Measurements from ENCODE around the gene TMEM187. TPM values are rescaled to one million over a fixed set of nuclear protein-coding genes. Genes with fewer than 3 reads are reported as not detected.

Gene TMEM187
- total and polyA plus RNA-seq, 10 of the 15 experiments (the other 5 are each of a cell fraction or from before 2014, with no cell fraction given): 0.45 to 8.5 (median 4.1) TPM

DNA sequence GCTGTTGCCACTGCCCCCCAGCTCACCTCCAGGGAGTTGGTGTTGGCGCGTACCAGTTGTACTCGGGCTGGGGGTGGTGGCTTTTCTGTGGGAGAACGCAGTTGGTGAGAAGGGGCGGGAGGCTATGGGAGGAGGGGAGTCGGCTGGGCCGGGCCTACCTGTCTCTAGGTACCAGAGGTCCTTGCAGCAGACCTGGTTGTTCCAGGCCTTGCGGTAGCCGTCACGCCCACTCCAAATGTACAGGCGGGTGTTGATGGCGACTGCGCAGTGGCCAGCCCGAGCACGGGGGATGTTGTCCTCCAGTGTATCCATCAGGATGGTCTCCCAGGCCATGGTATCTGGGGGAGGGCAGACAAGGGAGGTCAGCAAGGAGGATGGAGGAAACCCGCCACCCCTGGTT is 12.5 kb upstream of the TMEM187 start (continued):
- TF ChIP-seq CBX5 (IDR thresholded peaks at IDR 0.05; ENCODE audit: low read depth): no peak
- no peak for TF ChIP-seq FOXK2 (IDR thresholded peaks at IDR 0.05)
- TF ChIP-seq MEF2B (IDR thresholded peaks at IDR 0.05; ENCODE audit: partially characterized antibody, poor library complexity, severe bottlenecking): no peak
- TF ChIP-seq RUNX3 (IDR thresholded peaks at IDR 0.05; ENCODE audit: low read length): no peak
- TF ChIP-seq TAF1 (IDR thresholded peaks at IDR 0.05; ENCODE audit: borderline replicate concordance, low read depth, low read length): no peak
- no peak for TF ChIP-seq CHD1 (IDR thresholded peaks at IDR 0.05; ENCODE audit: low read depth, low read length)

DNA sequence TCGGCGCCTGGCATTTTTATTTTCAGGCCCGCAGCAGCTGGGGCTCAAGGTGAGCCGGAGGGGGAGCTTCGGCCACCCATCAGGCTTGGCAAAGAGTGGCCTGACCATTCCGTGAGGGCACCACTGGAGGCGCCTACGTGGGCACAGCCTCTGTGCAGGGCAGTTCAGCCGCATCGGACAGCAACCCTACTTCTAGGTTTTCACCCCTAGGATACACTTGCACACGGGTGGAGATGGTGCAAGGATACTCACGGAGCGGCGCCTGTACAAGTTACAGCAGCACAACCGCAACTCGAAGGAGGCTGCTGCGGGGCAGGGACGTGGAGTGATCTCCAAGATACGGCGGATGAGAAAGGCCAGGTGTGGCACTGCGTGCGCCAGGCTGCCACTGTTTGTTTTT is 11.8 kb upstream of the TMEM187 start:
- Histone ChIP-seq H3K79me2 (ENCODE audit: control insufficient read depth, insufficient read depth, low read length) (peaks cover 15% of the 10 kb centered on the region), H3K9ac (ENCODE audit: control insufficient read depth, insufficient read depth, low read length) (no peak overlapping the region), H3K4me1 (ENCODE audit: control insufficient read depth, insufficient read depth, low read length) (no peaks in the 10 kb centered on the region), H3K4me3 (no peak overlapping the region), H3K36me3 (ENCODE audit: control insufficient read depth in 2 of 2, insufficient read depth in 2 of 2, low read length in 1 of 2) (peaks cover 17 to 67% of the 10 kb centered on the region in 2 experiments), H2AFZ (ENCODE audit: control insufficient read depth, low read depth, low read length) (no peak overlapping the region), H3K9me3 (replicated peaks; ENCODE audit: control insufficient read depth, insufficient read depth, low read length) (no peaks in the 10 kb centered on the region), H3K4me2 (ENCODE audit: control insufficient read depth, insufficient read depth) (no peak overlapping the region), H4K20me1 (ENCODE audit: control insufficient read depth, insufficient read depth) (no peaks in the 10 kb centered on the region; the same call in 1 of the 2 replicates), H3K27ac (ENCODE audit: control insufficient read depth, insufficient read depth) (no peak overlapping the region), H3K27me3 (replicated peaks in 1 of 2; ENCODE audit: control insufficient read depth in 2 of 2, insufficient read depth in 2 of 2, low read length in 1 of 2) (no peaks in the 10 kb centered on the region)
- DNase-seq (ENCODE audit: low read depth, low spot score) (no peak), ATAC-seq (no peak), FAIRE-seq (no peak)
- intact Hi-C loops (cut with micrococcal nuclease; ENCODE audit: unreplicated experiment) (no loop called here), in situ Hi-C loops (cut with MboI) (loop anchor here (5.0 to 10.0 kb wide), 2 partner anchors 198 to 1006 kb away; partner anchors contain the start of gene PLXNB3)
- TF ChIP-seq, protein P1, sequence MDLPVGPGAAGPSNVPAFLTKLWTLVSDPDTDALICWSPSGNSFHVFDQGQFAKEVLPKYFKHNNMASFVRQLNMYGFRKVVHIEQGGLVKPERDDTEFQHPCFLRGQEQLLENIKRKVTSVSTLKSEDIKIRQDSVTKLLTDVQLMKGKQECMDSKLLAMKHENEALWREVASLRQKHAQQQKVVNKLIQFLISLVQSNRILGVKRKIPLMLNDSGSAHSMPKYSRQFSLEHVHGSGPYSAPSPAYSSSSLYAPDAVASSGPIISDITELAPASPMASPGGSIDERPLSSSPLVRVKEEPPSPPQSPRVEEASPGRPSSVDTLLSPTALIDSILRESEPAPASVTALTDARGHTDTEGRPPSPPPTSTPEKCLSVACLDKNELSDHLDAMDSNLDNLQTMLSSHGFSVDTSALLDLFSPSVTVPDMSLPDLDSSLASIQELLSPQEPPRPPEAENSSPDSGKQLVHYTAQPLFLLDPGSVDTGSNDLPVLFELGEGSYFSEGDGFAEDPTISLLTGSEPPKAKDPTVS (IDR thresholded peaks at IDR 0.05; ENCODE audit: low read depth, low read length): no peak
- TF ChIP-seq HDAC6 (IDR thresholded peaks at IDR 0.05; ENCODE audit: unreplicated experiment) (no peak), MTA3 (IDR thresholded peaks at IDR 0.05; ENCODE audit: borderline replicate concordance, low read length) (no peak), RELA (IDR thresholded peaks at IDR 0.05; ENCODE audit: borderline replicate concordance, partially characterized antibody) (no peak), BCL11A (IDR thresholded peaks at IDR 0.05; ENCODE audit: low read depth, low read length) (no peak), JUND (IDR thresholded peaks at IDR 0.05; ENCODE audit: low read depth, low read length) (no peak)
- TF ChIP-seq, protein P2, sequence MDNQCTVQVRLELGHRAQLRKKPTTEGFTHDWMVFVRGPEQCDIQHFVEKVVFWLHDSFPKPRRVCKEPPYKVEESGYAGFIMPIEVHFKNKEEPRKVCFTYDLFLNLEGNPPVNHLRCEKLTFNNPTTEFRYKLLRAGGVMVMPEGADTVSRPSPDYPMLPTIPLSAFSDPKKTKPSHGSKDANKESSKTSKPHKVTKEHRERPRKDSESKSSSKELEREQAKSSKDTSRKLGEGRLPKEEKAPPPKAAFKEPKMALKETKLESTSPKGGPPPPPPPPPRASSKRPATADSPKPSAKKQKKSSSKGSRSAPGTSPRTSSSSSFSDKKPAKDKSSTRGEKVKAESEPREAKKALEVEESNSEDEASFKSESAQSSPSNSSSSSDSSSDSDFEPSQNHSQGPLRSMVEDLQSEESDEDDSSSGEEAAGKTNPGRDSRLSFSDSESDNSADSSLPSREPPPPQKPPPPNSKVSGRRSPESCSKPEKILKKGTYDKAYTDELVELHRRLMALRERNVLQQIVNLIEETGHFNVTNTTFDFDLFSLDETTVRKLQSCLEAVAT (IDR thresholded peaks at IDR 0.05): no peak
- SMC1A ChIA-PET (ENCODE audit: uncharacterized antibody, unreplicated experiment): no interaction called here
- RAD21 ChIA-PET (ENCODE audit: unreplicated experiment): no interaction called here
- no TSS peak for BruUV-seq (replicated peaks)
- CTCF ChIA-PET: interaction anchor here (0.9 kb wide), 1 partner anchor 14 kb away, joined by 3 read pairs; no protein-coding TSS in a partner anchor
- 98% methylated on average over 22 of the region's 22 CpGs for WGBS (ENCODE audit: insufficient coverage, insufficient replicate concordance, low lambda C conversion rate, missing lambda C conversion rate)
- POLR2A ChIA-PET: interaction anchor here (1.4 kb wide), 1 partner anchor 10 kb away, joined by 5 read pairs; no protein-coding TSS in a partner anchor

Measured in GM12878 (cell line).